ENCODE measurements around the gene WDTC1.
"Not testable (repeated sequence)": the region's sequence is repeated elsewhere in the genome, so short reads cannot be mapped to it uniquely, and the experiment has no call there.

DNA sequence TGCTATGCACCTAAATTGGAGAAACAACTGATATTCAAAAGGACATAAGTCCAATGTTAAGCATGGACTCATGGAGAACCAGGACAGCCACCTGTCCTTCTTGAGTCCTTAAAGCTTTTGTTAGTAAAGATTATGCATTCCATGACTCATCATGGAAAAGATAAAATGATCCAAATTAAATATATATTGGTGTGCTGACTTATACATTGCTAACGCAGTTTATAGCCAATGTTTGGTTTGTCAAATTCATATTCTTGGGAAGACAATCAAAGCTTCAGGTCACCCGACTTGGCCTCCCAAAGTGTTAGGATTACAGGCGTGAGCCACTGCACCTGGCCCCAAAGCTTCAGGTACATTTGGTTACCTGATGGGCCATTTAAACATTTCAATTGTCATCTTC is 49.8 kb upstream of the WDTC1 start:
- TF ChIP-seq, protein P1, sequence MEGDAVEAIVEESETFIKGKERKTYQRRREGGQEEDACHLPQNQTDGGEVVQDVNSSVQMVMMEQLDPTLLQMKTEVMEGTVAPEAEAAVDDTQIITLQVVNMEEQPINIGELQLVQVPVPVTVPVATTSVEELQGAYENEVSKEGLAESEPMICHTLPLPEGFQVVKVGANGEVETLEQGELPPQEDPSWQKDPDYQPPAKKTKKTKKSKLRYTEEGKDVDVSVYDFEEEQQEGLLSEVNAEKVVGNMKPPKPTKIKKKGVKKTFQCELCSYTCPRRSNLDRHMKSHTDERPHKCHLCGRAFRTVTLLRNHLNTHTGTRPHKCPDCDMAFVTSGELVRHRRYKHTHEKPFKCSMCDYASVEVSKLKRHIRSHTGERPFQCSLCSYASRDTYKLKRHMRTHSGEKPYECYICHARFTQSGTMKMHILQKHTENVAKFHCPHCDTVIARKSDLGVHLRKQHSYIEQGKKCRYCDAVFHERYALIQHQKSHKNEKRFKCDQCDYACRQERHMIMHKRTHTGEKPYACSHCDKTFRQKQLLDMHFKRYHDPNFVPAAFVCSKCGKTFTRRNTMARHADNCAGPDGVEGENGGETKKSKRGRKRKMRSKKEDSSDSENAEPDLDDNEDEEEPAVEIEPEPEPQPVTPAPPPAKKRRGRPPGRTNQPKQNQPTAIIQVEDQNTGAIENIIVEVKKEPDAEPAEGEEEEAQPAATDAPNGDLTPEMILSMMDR (IDR thresholded peaks at IDR 0.05; ENCODE audit: low read length): not testable (repeated sequence)
- TF ChIP-seq EZH2 (optimal IDR thresholded peaks at IDR 0.05; ENCODE audit: low read depth, low read length): not testable (repeated sequence)

All from MM.1S (cell line).